ENCODE results near the gene CGAS.

- no peak for TF ChIP-seq CTCF (IDR thresholded peaks at IDR 0.05)
- no peak for TF ChIP-seq POLR2A (IDR thresholded peaks at IDR 0.05)
These were observed 56.2 kb downstream of the CGAS start for GRCh38 chr6:73395875-73396274.

All from esophagus squamous epithelium (tissue), 4 donors.